Measurements from ENCODE around the gene TFB2M. TPM values are rescaled to one million over a fixed set of nuclear protein-coding genes. Genes with fewer than 3 reads are reported as not detected.

TFB2M gene
- total and polyA plus RNA-seq, 2 donors (not counting 1 experiment from before 2014, with no cell fraction given), result 8.8 to 11.6 TPM

GRCh38 chr1:246565751-246566127, 322 bp downstream of the TFB2M start:
- Histone ChIP-seq H2AFZ (ENCODE audit: insufficient read depth, low read depth, low read length, poor library complexity, severe bottlenecking) (peak overlapping the region; percentile 93), H3K4me1 (ENCODE audit: control insufficient read depth in 2 of 2, insufficient read depth in 2 of 2, low read length in 2 of 2) (peaks cover 45 to 48% of the 10 kb centered on the region in 2 donors), H3K27ac (ENCODE audit: low read length in 2 of 2) (peak overlapping the region; percentile 83 to 95), H3K9ac (ENCODE audit: low read length) (peak overlapping the region; percentile 94), H4K20me1 (ENCODE audit: control insufficient read depth, insufficient read depth, low read length, poor library complexity, severe bottlenecking) (peaks cover 22% of the 10 kb centered on the region), H3K36me3 (replicated peaks in 1 of 2; ENCODE audit: control extremely low read depth in 1 of 2, control insufficient read depth in 1 of 2, extremely low read depth in 1 of 2, insufficient read depth in 2 of 2, low read length in 1 of 2) (peaks cover 0 to 2% of the 10 kb centered on the region in 2 experiments), H3K4me2 (replicated peaks; ENCODE audit: low read depth, low read length, poor library complexity, severe bottlenecking) (peak overlapping the region; percentile 87), H3K9me3 (ENCODE audit: control extremely low read depth in 1 of 3, control insufficient read depth in 2 of 3, insufficient read depth in 1 of 3, low read length in 2 of 3) (no peaks in the 10 kb centered on the region), H3K79me2 (ENCODE audit: control insufficient read depth, insufficient read depth, low read length) (peaks cover 89% of the 10 kb centered on the region), H3K27me3 (replicated peaks in 1 of 4; ENCODE audit: control extremely low read depth in 1 of 4, control insufficient read depth in 3 of 4, insufficient read depth in 4 of 4, low read length in 3 of 4) (no peaks in the 10 kb centered on the region), H3K4me3 (ENCODE audit: control extremely low read depth in 1 of 5, extremely low read depth in 1 of 5, insufficient read depth in 1 of 5, low read depth in 2 of 5, low read length in 4 of 5) (peak overlapping the region; percentile 70 to 100 (median 95))
- WGBS (ENCODE audit: insufficient coverage), result under 1% methylated on average over 23 of the region's 25 CpGs
- ChIA-PET CTCF (interaction anchor here (1.0 to 1.6 kb wide), 2 partner anchors 9 to 123 kb away, joined by 3 to 5 read pairs; no protein-coding TSS in a partner anchor), POLR2A (interaction anchor here (0.7 kb wide), 1 partner anchor 68 kb away, joined by 3 read pairs; no protein-coding TSS in a partner anchor)
- Mint-ChIP-seq H3K9me3 (ENCODE audit: insufficient read depth) (no peaks in the 10 kb centered on the region), H3K4me3 (peak overlapping the region; percentile 98), H3K4me1 (peaks cover 44% of the 10 kb centered on the region), H3K27ac (peak overlapping the region; percentile 94), H3K27me3 (no peaks in the 10 kb centered on the region)
- no peak for DNase-seq
- no peak for ATAC-seq (ENCODE audit: low read depth)
- intact Hi-C loops (cut with micrococcal nuclease), result loop anchor here (1.0 to 5.0 kb wide), 6 partner anchors 58 to 912 kb away; partner anchors contain the start of gene SMYD3
- TF ChIP-seq CTCF (IDR thresholded peaks at IDR 0.05), result no peak
- no peak for TF ChIP-seq EZH2 (IDR thresholded peaks at IDR 0.05; ENCODE audit: borderline replicate concordance, insufficient read depth, low read depth, low read length, poor library complexity, severe bottlenecking)

All from B cell (primary cell).